MM.1S (cell line): ENCODE measurements around the gene GZMH.

Experiments
- DNase-seq: peaks from one replicate; pipeline ENCODE4 v3.0.0-alpha.2; 2015
- H2AFZ ChIP-seq: fragments of 300-600 bp; sonication (generic); 2 replicates; pipeline ENCODE4 v1.6.0; 2016; ENCODE audit warnings: antibody characterized with exemption, low read length
- H3F3A ChIP-seq: fragments of 300-600 bp; sonication (generic); 2 replicates; pipeline ENCODE4 v1.6.1; 2016; ENCODE audit warnings: mild to moderate bottlenecking, antibody characterized with exemption, low read length, moderate library complexity, mixed read lengths; ENCODE audit not compliant: insufficient read depth
- H3K27ac ChIP-seq: fragments of 300-600 bp; sonication (generic); 2 replicates; pipeline ENCODE4 v1.5.1; 2016; ENCODE audit warnings: mild to moderate bottlenecking, low read length
- H3K27me3 ChIP-seq: fragments of 300-600 bp; sonication (generic); replicated peaks from 2 replicates; pipeline ENCODE4 v1.6.0; 2016; ENCODE audit warnings: low read length; ENCODE audit not compliant: insufficient read depth
- H3K36me3 ChIP-seq: fragments of 300-600 bp; sonication (generic); replicated peaks from 2 replicates; pipeline ENCODE4 v1.6.1; 2016; ENCODE audit warnings: mild to moderate bottlenecking, low read length, mixed read lengths; ENCODE audit not compliant: insufficient read depth
- H3K4me1 ChIP-seq: fragments of 300-600 bp; sonication (generic); 2 replicates; pipeline ENCODE4 v1.6.1; 2016; ENCODE audit warnings: low read length, mixed read lengths
- H3K4me2 ChIP-seq: fragments of 300-600 bp; sonication (generic); 2 replicates; pipeline ENCODE4 v1.6.0; 2016; ENCODE audit warnings: low read depth, low read length
- H3K4me3 ChIP-seq: fragments of 300-600 bp; sonication (generic); 2 replicates; pipeline ENCODE4 v1.5.1; 2016; ENCODE audit warnings: low read length, mixed read lengths
- H3K79me2 ChIP-seq: fragments of 300-600 bp; sonication (generic); 2 replicates; pipeline ENCODE4 v1.6.1; 2016; ENCODE audit warnings: mixed run types, low read length, mixed read lengths
- H3K9ac ChIP-seq: fragments of 300-600 bp; sonication (generic); 2 replicates; pipeline ENCODE4 v1.6.1; 2016; ENCODE audit warnings: low read length, mixed read lengths
- H3K9me2 ChIP-seq: fragments of 300-600 bp; sonication (generic); replicated peaks from 2 replicates; pipeline ENCODE4 v1.6.1; 2016; ENCODE audit warnings: mild to moderate bottlenecking, low read length, mixed read lengths; ENCODE audit not compliant: insufficient read depth
- H3K9me3 ChIP-seq: fragments of 300-600 bp; sonication (generic); replicated peaks from 2 replicates; pipeline ENCODE4 v1.6.1; 2016; ENCODE audit warnings: mild to moderate bottlenecking, low read length, mixed read lengths; ENCODE audit not compliant: insufficient read depth
- H4K20me1 ChIP-seq: fragments of 300-600 bp; sonication (generic); 2 replicates; pipeline ENCODE4 v1.6.1; 2016; ENCODE audit warnings: mild to moderate bottlenecking, low read length, moderate library complexity, mixed read lengths; ENCODE audit not compliant: insufficient read depth
- CTCF ChIP-seq: fragments of 300-600 bp; sonication (generic); IDR thresholded peaks from 2 replicates; pipeline ENCODE4 v1.5.1; 2016; ENCODE audit warnings: antibody characterized with exemption, low read length, mixed read lengths
- EZH2 ChIP-seq: fragments of 300-600 bp; sonication (generic); optimal IDR thresholded peaks from 2 replicates; pipeline ENCODE3; 2017; ENCODE audit warnings: low read depth, mild to moderate bottlenecking, antibody characterized with exemption, low read length, mixed read lengths
- EZH2phosphoT487 ChIP-seq: fragments of 300-600 bp; sonication (generic); IDR thresholded peaks from 2 replicates; pipeline ENCODE4 v1.6.1; 2018; ENCODE audit warnings: antibody characterized with exemption, low read length

Gene GZMH

GRCh38 chr14:24631749-24632335 is 22.4 kb upstream of the GZMH start:
- Histone ChIP-seq H3K27ac (no peak overlapping the region), H3K4me1 (no peaks in the 10 kb centered on the region), H3K79me2 (no peaks in the 10 kb centered on the region), H3K4me3 (no peak overlapping the region), H4K20me1 (no peaks in the 10 kb centered on the region), H3K9me2 (no peaks in the 10 kb centered on the region), H3K4me2 (no peak overlapping the region), H3K9me3 (no peaks in the 10 kb centered on the region), H2AFZ (no peak overlapping the region), H3F3A (no peaks in the 10 kb centered on the region), H3K27me3 (no peaks in the 10 kb centered on the region), H3K36me3 (no peaks in the 10 kb centered on the region), H3K9ac (no peak overlapping the region)
- DNase-seq, result no peak
- no peak for TF ChIP-seq EZH2phosphoT487
- TF ChIP-seq EZH2, result no peak
- no peak for TF ChIP-seq CTCF

DNA sequence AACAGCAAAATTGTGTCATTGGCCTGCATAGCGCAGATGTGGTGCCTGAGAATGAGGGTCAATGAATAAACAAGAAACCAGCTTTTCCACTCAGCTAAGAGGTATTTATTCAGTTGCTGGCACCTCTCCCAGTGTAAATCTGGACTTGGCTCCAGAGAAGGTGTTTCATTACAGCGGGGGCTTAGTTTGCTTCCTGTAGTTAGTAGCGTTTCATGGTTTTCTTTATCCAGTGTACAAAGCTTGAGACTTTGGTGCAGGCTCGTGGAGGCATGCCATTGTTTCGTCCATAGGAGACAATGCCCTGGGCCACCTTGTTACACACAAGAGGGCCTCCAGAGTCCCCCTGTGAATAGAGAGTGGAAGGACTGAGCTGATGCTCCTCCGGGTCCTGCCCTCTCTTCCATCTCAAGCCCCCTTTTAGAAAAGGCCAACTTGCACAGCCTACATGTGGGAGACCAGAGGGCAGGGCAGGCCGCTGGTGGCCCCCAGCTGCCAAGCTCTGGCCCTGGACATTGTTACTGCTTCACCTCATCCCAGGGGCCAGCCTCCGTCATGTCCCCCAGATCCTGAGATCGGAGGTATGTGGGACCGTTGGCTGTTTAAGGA is 21.5 kb upstream of the GZMH start:
- DNase-seq, result no peak

DNA sequence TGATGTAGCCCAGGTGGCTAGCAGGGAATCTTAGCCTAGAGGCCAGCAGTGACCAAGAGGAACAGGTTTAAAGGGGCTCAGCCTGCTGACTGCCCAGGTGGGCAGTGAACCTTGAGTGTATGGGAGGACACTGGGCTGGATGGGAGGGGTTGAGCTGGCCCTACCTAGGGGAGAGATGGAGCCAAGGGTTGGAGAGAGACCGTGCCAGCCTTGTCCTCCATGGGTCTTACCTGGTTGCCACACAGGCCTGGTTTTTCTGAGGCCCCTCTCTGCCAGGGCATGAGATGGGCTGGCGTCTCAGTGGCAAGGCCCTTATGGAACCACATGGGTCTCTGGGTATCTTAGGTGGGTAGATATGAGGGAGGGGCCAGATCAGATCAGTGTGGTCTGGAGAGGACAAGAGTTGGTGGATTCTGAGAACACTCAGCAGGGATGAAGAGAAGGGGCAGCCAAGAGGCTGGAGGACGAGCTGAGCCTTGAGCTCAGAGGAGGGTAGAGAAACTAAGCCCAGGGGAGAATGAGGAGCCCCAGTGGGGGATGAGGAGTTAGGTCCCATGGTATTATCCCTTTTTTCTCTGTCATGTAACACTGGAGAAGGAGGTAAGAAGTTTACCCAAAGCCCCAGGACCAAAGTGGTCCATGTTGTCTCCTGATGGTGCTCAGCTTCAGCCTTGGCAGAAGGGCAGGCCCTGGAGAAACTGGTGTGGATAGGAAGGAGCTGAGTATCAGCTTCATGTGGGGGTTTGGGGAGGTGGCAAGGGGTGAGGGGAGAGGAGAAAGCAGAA is 20.8 kb upstream of the GZMH start:
- Histone ChIP-seq H3F3A (no peaks in the 10 kb centered on the region), H3K4me3 (no peak overlapping the region), H2AFZ (no peak overlapping the region), H3K4me2 (no peak overlapping the region), H3K27me3 (no peaks in the 10 kb centered on the region), H3K9me3 (no peaks in the 10 kb centered on the region), H3K9me2 (no peaks in the 10 kb centered on the region), H4K20me1 (no peaks in the 10 kb centered on the region), H3K4me1 (no peaks in the 10 kb centered on the region), H3K27ac (no peak overlapping the region), H3K36me3 (no peaks in the 10 kb centered on the region), H3K79me2 (no peaks in the 10 kb centered on the region), H3K9ac (no peak overlapping the region)
- TF ChIP-seq EZH2phosphoT487 (no peak), EZH2 (no peak), CTCF (no peak)
- DNase-seq, result no peak

More for the DNA sequence above, 21.5 kb upstream of the GZMH start:
- no peaks in the 10 kb centered on the region for H3F3A ChIP-seq
- TF ChIP-seq EZH2phosphoT487, result no peak
- no peak for TF ChIP-seq EZH2
- no peak for TF ChIP-seq CTCF
- no peak overlapping the region for H2AFZ ChIP-seq
- H3K27me3 ChIP-seq, result no peaks in the 10 kb centered on the region
- no peaks in the 10 kb centered on the region for H4K20me1 ChIP-seq
- no peaks in the 10 kb centered on the region for H3K79me2 ChIP-seq
- no peaks in the 10 kb centered on the region for H3K36me3 ChIP-seq
- no peak overlapping the region for H3K9ac ChIP-seq
- no peak overlapping the region for H3K4me2 ChIP-seq
- no peaks in the 10 kb centered on the region for H3K4me1 ChIP-seq
- H3K9me3 ChIP-seq, result no peaks in the 10 kb centered on the region
- H3K4me3 ChIP-seq, result no peak overlapping the region
- no peak overlapping the region for H3K27ac ChIP-seq
- H3K9me2 ChIP-seq, result no peaks in the 10 kb centered on the region
